HepG2 (cell line): ENCODE measurements around the gene ITGB7. TPM values are rescaled to one million over a fixed set of nuclear protein-coding genes. Genes with fewer than 3 reads are reported as not detected.

ENCODE experiments used
- AGO2 ChIP-seq: fragments of 200-400 bp; formaldehyde crosslinking; optimal IDR thresholded peaks from 2 replicates; pipeline ENCODE3; 2017; ENCODE audit warnings: mild to moderate bottlenecking, low read depth, low read length, moderate library complexity
- POGK ChIP-seq: sonication (generic); formaldehyde crosslinking; conservative IDR thresholded peaks from 2 replicates; pipeline ENCODE4 v1.8.0; 2022; ENCODE audit warnings: mild to moderate bottlenecking, moderate library complexity, missing genetic modification reagents
- PRDM10 ChIP-seq: sonication (generic); formaldehyde crosslinking; IDR thresholded peaks from 2 replicates; pipeline ENCODE4 v1.4.0; 2020; ENCODE audit warnings: low read depth, missing genetic modification reagents
- REL ChIP-seq: sonication (generic); formaldehyde crosslinking; conservative IDR thresholded peaks from 2 replicates; pipeline ENCODE4 v1.8.0; 2022; ENCODE audit warnings: mild to moderate bottlenecking, missing genetic modification reagents, moderate library complexity
- THRA ChIP-seq: sonication (generic); formaldehyde crosslinking; IDR thresholded peaks from 2 replicates; pipeline ENCODE4 v1.4.0; 2020; ENCODE audit warnings: missing genetic modification reagents, borderline replicate concordance
- UBTF ChIP-seq: sonication (generic); formaldehyde crosslinking; IDR thresholded peaks from 2 replicates; pipeline ENCODE4 v1.4.0; 2020; ENCODE audit warnings: mild to moderate bottlenecking, missing genetic modification reagents
- ZNF24 ChIP-seq: fragments of 450-650 bp; IDR thresholded peaks from 2 replicates; pipeline ENCODE4 v1.6.1; 2017; ENCODE audit warnings: antibody characterized with exemption, mild to moderate bottlenecking
- ZNF609 ChIP-seq: sonication (generic); formaldehyde crosslinking; IDR thresholded peaks from 2 replicates; pipeline ENCODE4 v1.4.0; 2020; ENCODE audit warnings: mild to moderate bottlenecking, missing genetic modification reagents, borderline replicate concordance
- ZNF75D ChIP-seq: sonication (generic); formaldehyde crosslinking; IDR thresholded peaks from 2 replicates; pipeline ENCODE4 v1.8.1; 2023; ENCODE audit warnings: missing genetic modification reagents, mild to moderate bottlenecking, borderline replicate concordance
- ZNF841 ChIP-seq: sonication (generic); formaldehyde crosslinking; IDR thresholded peaks from 2 replicates; pipeline ENCODE4 v1.8.1; 2023; ENCODE audit warnings: missing genetic modification reagents, borderline replicate concordance
- polyA plus RNA-seq, 8 experiments: library from polyadenylated mRNA; depleted of rRNA in 3 of 8; stranded (reverse) in 7 of 8; unstranded in 1 of 8; fragments of >200 nt; fragmentation: Illumina TruSeq in 4 of 8; extraction: Trizol in 4 of 8; gene quantifications; 2 replicates each; pipeline versions ENCODE4 v1.2.1 to v1.2.3, GENCODE V29; 2011 to 2016; ENCODE audit warnings: low read depth in 4 of 8, missing spikeins in 1 of 8, mixed read lengths in 1 of 8; ENCODE audit not compliant: insufficient read depth in 1 of 8
- total RNA-seq, 5 experiments: library from RNA; depleted of rRNA; stranded (reverse); fragments of >200 nt; fragmentation: Illumina TruSeq; extraction: Trizol; gene quantifications; 2 replicates each; pipeline ENCODE4 v1.2.3, GENCODE V29; 2016; ENCODE audit warnings: low read depth in 1 of 5

Gene ITGB7
- total and polyA plus RNA-seq, 2 of the 13 experiments (the other 11 are each of a cell fraction or from before 2014, with no cell fraction given), result 0.16 to 0.18 TPM

GRCh38 chr12:53221203-53222080 lies 14.4 kb upstream of the ITGB7 start (continued):
- peak; percentile 8; the same call in 1 of the 2 replicates for TF ChIP-seq PRDM10 (CRISPR knock-in tag)
- TF ChIP-seq UBTF (CRISPR knock-in tag), result peak; percentile 50; the same call in 1 of the 2 replicates
- peak; percentile 23 for TF ChIP-seq AGO2
- TF ChIP-seq ZNF841, result no peak
- no peak for TF ChIP-seq ZNF24
- peak; percentile 34; the same call in 1 of the 2 replicates for TF ChIP-seq REL
- TF ChIP-seq THRA (CRISPR knock-in tag), result peak; percentile 39; the same call in 1 of the 2 replicates
- 0 out of 2 replicates have a peak, but pooled peaks have one; percentile 35 for TF ChIP-seq ZNF609 (CRISPR knock-in tag)
- no peak for TF ChIP-seq ZNF75D (CRISPR knock-in tag)
- TF ChIP-seq POGK, result 0 out of 2 replicates have a peak, but pooled peaks have one; percentile 36
